Adrenal gland (tissue), 5 donors: ENCODE measurements around the gene DUSP22.

Source experiments
- POLR2A ChIP-seq, 2 donors: fragments of 450-650 bp; IDR thresholded peaks; one replicate each; pipeline ENCODE4 v1.6.1; 2017; ENCODE audit warnings: antibody characterized with exemption in 2 of 2, mild to moderate bottlenecking in 2 of 2, moderate library complexity in 1 of 2
- TF ChIP-seq, protein P1 (sequence below), 6 experiments: fragments of 450-650 bp in 4 of 6; fragments of 200-600 bp in 2 of 6; sonication (generic) in 1 of 6; IDR thresholded peaks; 1 replicate in 5 of 6; 2 replicates in 1 of 6; pipeline versions ENCODE4 v1.5.1 to v1.8.0; 2016 to 2021; ENCODE audit warnings: antibody characterized with exemption in 6 of 6, mild to moderate bottlenecking in 2 of 6, moderate library complexity in 1 of 6
- donor health status: DM: no; HTN: no; CAD: no.

DNA sequence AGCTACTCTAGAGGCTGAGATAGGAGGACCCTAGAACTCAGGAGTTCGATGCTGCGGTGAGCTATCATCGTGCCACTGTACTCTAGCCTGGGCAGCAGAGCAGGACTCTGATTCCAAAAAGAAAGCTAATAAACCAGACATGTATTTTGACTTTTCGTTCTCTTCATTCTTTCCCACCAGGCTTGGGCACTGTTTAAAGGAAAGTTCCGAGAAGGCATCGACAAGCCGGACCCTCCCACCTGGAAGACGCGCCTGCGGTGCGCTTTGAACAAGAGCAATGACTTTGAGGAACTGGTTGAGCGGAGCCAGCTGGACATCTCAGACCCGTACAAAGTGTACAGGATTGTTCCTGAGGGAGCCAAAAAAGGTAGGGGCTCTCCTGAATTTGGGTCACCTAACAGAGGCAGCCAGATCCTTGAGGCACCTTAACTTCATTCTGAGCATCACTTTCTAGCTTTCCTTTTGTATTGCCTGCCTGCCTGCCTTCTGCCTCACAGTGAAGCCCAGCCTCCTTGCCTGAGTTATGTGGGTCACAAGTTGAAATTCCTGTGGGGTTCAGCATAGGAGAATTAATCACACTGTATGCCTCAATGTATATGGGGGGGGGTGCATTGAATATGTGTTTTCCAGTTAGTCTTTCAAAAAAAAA, 102.5 kb downstream of the DUSP22 start:
- TF ChIP-seq, protein P1, sequence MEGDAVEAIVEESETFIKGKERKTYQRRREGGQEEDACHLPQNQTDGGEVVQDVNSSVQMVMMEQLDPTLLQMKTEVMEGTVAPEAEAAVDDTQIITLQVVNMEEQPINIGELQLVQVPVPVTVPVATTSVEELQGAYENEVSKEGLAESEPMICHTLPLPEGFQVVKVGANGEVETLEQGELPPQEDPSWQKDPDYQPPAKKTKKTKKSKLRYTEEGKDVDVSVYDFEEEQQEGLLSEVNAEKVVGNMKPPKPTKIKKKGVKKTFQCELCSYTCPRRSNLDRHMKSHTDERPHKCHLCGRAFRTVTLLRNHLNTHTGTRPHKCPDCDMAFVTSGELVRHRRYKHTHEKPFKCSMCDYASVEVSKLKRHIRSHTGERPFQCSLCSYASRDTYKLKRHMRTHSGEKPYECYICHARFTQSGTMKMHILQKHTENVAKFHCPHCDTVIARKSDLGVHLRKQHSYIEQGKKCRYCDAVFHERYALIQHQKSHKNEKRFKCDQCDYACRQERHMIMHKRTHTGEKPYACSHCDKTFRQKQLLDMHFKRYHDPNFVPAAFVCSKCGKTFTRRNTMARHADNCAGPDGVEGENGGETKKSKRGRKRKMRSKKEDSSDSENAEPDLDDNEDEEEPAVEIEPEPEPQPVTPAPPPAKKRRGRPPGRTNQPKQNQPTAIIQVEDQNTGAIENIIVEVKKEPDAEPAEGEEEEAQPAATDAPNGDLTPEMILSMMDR (IDR thresholded peaks at IDR 0.05), result no peak
- no peak for TF ChIP-seq POLR2A (IDR thresholded peaks at IDR 0.05)
